ENCODE results near the gene CAVIN4. TPM values are rescaled to one million over a fixed set of nuclear protein-coding genes. Genes with fewer than 3 reads are reported as not detected.

The CAVIN4 gene, protein sequence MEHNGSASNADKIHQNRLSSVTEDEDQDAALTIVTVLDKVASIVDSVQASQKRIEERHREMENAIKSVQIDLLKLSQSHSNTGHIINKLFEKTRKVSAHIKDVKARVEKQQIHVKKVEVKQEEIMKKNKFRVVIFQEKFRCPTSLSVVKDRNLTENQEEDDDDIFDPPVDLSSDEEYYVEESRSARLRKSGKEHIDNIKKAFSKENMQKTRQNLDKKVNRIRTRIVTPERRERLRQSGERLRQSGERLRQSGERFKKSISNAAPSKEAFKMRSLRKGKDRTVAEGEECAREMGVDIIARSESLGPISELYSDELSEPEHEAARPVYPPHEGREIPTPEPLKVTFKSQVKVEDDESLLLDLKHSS
- 0.32 to 0.48 TPM (median 0.39 TPM) in 5 replicates for total RNA-seq (2022; extraction: Qiagen RNA extraction)

GRCh38 chr9:100577776-100578448, at the start of gene CAVIN4:
Gene CAVIN4, plus strand, starts transcription at chr9:100578079. Its CDS starts 65 bp downstream, at chr9:100578144.

Other genes starting within 250 kb of the CAVIN4 start
- 21.4 to 26.1 TPM (median 22.9 TPM) in 5 replicates for gene TEX10, start 225.1 kb upstream of the CAVIN4 start, total RNA-seq (2022; extraction: Qiagen RNA extraction)
- gene MSANTD3, start 150.9 kb upstream of the CAVIN4 start, total RNA-seq (2022; extraction: Qiagen RNA extraction): 54.4 to 63.4 TPM (median 58.7 TPM) in 5 replicates
- gene TMEFF1, start 104.9 kb upstream of the CAVIN4 start, total RNA-seq (2022; extraction: Qiagen RNA extraction): 0.46 to 1.4 TPM (median 1.2 TPM) in 5 replicates

Measured in A549 treated with AZD2906 at 1 μM for 4 hours (cell line).